ENCODE results near the gene TRAFD1.
A peak's percentile ranks its signal among the peaks of the same experiment; 100 is the strongest.
"Not testable (repeated sequence)": the region's sequence is repeated elsewhere in the genome, so short reads cannot be mapped to it uniquely, and the experiment has no call there.

Gene TRAFD1

GRCh38 chr12:112125250-112125999 lies at the start of gene TRAFD1:
TRAFD1 (plus strand) TSS chr12:112125560; CDS start chr12:112130523, 4,963 bp downstream.
- peak; percentile 98 for DNase-seq (ENCODE audit: low read depth)

- DNase-seq (ENCODE audit: low read depth), result no peak
Measured at GRCh38 chr12:112087055-112087850, 38.1 kb upstream of the TRAFD1 start.

DNA sequence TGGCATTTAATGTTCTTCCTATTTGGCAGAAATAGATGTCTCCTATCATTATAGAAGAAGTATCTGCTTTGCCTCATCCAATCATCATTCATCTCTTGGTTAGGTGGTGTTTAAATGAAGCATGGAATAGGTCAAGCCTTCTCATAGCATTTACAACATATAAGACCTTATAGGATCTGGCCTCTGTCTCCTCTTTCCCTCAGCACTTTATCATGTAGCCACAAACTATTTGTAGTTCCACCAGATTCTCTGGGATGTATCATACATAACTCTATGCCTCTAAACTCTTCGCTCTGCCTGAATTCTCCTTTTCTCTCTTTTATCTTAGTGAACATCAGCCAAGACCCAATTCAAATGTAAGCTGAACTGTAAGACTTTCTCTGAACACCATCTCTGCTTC lies 37.5 kb upstream of the TRAFD1 start:
- no peak for DNase-seq (ENCODE audit: low read depth)

- DNase-seq (ENCODE audit: low read depth), result no peak
Measured at GRCh38 chr12:112091563-112091962, 33.8 kb upstream of the TRAFD1 start.

GRCh38 chr12:112096070-112096469 lies 29.3 kb upstream of the TRAFD1 start:
- DNase-seq (ENCODE audit: low read depth), result no peak

- DNase-seq (ENCODE audit: low read depth), result peak; percentile 20
Measured at GRCh38 chr12:112096667-112097066, 28.7 kb upstream of the TRAFD1 start.

- DNase-seq (ENCODE audit: low read depth), result no peak
Measured at GRCh38 chr12:112097641-112098040, 27.7 kb upstream of the TRAFD1 start.

- DNase-seq (ENCODE audit: low read depth), result not testable (repeated sequence)
Measured at GRCh38 chr12:112100500-112100899, 24.9 kb upstream of the TRAFD1 start.

- DNase-seq (ENCODE audit: low read depth), result no peak
Measured at GRCh38 chr12:112102127-112102526, 23.2 kb upstream of the TRAFD1 start.

GRCh38 chr12:112102746-112103145 lies 22.6 kb upstream of the TRAFD1 start:
- not testable (repeated sequence) for DNase-seq (ENCODE audit: low read depth)

GRCh38 chr12:112103758-112104503 lies 21.4 kb upstream of the TRAFD1 start:
- no peak for DNase-seq (ENCODE audit: low read depth)

- DNase-seq (ENCODE audit: low read depth), result no peak
Measured at GRCh38 chr12:112105891-112106290, 19.5 kb upstream of the TRAFD1 start.

DNA sequence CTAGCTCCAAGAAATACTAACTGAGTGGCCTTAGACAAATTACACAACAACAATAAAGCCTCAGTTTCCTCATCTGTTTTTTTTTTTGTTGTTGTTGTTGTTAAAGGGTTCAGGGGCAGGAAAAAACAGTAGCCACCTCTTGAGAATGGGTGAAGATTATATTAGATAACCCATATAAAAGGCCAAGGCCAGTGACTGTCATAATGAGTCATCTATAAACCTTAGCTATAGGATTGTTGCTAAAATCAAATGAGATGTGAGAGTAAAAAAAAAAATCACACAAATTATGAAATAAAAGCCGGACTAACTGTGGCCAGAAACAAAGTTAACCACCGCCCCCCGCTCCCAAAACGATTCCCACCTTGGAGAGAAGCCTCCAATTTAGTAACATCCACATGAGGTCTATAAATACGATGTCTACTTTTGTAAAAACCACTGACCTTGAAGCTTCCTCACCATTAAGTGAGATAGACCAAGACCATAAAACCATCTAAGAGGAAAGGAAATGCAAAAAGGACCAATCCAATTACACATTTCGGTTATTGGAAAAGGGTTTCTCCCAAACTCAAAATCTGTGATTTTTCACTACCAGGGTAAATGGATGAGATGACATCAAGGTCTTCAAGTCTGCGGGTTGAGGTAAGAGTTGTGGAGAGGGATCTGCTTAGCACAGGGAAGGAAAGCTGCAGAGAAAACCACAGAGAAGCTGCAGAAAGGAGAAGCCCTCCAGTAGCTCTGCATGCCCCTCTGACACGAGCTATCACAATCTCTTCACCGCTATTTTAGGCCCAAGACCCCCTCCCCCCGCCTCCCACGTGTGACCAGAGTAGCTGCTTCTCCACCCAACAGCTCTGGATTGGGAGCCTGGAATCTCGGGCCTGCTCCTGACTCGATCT lies 17.8 kb upstream of the TRAFD1 start:
- DNase-seq (ENCODE audit: low read depth), result no peak

DNA sequence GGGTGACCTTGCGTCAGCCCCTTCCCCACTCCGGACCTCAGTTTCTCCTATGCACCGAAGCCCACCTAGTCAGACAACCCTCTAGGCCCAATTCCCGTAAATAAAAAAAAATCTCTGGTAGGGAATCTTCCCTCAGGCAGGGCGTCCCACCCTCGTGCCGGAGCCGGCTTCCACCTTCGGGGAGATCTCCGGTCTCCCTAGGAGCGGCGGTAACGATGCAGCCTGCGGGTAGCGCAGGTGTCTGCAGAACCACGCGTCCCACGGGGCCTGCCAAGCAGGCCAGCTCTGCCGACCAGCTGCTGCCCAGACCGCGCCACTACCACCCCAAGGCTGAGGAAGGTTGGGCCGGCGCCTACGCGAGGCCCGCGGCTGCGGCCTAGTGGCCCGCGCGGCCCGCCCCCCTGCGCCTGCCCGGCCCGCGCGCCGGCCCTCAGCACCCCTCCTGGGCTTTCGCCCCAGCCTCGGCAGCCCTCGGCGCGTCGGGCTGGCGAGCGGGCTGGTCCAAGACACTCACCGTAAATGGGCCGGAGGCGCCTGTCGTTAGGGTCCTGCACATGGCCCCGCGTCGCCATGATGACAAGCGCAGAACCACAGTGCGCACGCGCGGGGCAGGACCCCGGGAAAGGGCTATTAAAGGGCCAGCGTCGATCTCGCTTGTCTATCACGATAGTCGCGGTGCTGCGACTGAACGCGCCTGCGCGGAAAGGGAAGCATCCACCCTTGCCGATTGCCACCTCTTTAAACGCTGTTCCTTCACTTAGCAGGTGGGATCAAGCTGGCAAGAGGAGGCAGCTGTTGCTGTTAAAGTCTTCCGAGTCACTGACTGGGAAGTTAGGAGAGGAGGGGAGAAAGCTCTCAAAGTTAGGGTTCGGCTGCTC lies 16.9 kb upstream of the TRAFD1 start, which contains the start of gene NAA25:
Gene NAA25 (minus strand): TSS at position 582 of the 878 bp plus-strand sequence. CDS start 10 bp downstream, at position 572.
- peak; percentile 83 for DNase-seq (ENCODE audit: low read depth)

- not testable (repeated sequence) for DNase-seq (ENCODE audit: low read depth)
Measured at GRCh38 chr12:112110787-112111662, 14.3 kb upstream of the TRAFD1 start.

DNA sequence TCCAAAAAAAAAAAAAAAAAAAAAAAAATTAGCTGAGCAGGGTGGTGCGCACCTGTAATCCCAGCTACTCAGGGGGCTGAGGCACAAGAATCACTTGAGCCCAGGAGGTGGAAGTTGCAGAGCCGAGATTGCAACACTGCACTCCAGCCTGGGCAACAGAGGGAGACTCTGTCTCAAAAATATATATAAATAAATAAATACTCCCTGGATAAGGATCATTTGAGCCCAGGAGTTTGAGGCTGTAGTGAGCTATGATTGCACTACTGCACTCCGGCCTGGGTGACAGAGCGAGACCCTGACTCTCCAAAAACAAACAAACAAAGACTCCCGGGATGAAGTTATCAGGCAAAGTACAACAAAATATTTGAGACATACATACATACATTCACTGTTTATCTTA lies 13.4 kb upstream of the TRAFD1 start:
- no peak for DNase-seq (ENCODE audit: low read depth)

- DNase-seq (ENCODE audit: low read depth), result no peak
Measured at GRCh38 chr12:112112409-112113133, 12.8 kb upstream of the TRAFD1 start.

- no peak for DNase-seq (ENCODE audit: low read depth)
Measured at GRCh38 chr12:112115259-112116045, 9.9 kb upstream of the TRAFD1 start.

Data from stimulated activated CD4-positive, alpha-beta T cell treated with anti-CD3 and anti-CD28 coated beads, Interleukin-2, amount 100 ng/mL, for 4 hours (primary cell).